Middle frontal gyrus (tissue), 1 donor: Measurements from ENCODE around the gene OPALIN.

Experiments
- DNase-seq: peaks from one replicate; pipeline ENCODE4 v3.0.0-alpha.2; 2015; ENCODE audit warnings: low spot score; ENCODE audit errors: extremely low spot score

The OPALIN gene

GRCh38 chr10:96358851-96359540, at the start of gene OPALIN:
Gene OPALIN, minus strand, starts transcription at chr10:96359002. Its CDS starts 106 bp downstream, at chr10:96358896.
- DNase-seq, result peak; percentile 46

- no peak for DNase-seq
These were observed 49.4 kb upstream of the OPALIN start for GRCh38 chr10:96408201-96408600.

GRCh38 chr10:96407560-96408069, 48.8 kb upstream of the OPALIN start:
- no peak for DNase-seq

- no peak for DNase-seq
These were observed 47.3 kb upstream of the OPALIN start for GRCh38 chr10:96406091-96406490.

GRCh38 chr10:96402417-96403305, 43.9 kb upstream of the OPALIN start:
- DNase-seq, result no peak

- DNase-seq, result peak; percentile 23
These were observed 42.2 kb upstream of the OPALIN start for GRCh38 chr10:96401036-96401435.

GRCh38 chr10:96400465-96400864, 41.7 kb upstream of the OPALIN start:
- DNase-seq, result peak; percentile 27

GRCh38 chr10:96397902-96398301, 39.1 kb upstream of the OPALIN start:
- DNase-seq, result no peak

- DNase-seq, result peak; percentile 68
These were observed 37.4 kb upstream of the OPALIN start for GRCh38 chr10:96395931-96396877.

GRCh38 chr10:96390460-96390864, 31.7 kb upstream of the OPALIN start:
- peak; percentile 36 for DNase-seq

GRCh38 chr10:96389785-96390184, 31.0 kb upstream of the OPALIN start:
- no peak for DNase-seq

GRCh38 chr10:96387601-96388000, 28.8 kb upstream of the OPALIN start:
- no peak for DNase-seq

GRCh38 chr10:96387161-96387560, 28.4 kb upstream of the OPALIN start:
- no peak for DNase-seq

- no peak for DNase-seq
These were observed 25.7 kb upstream of the OPALIN start for GRCh38 chr10:96384506-96384905.

GRCh38 chr10:96380821-96381220, 22.0 kb upstream of the OPALIN start:
- no peak for DNase-seq

- no peak for DNase-seq
These were observed 21.0 kb upstream of the OPALIN start for GRCh38 chr10:96379758-96380157.

- no peak for DNase-seq
These were observed 19.9 kb upstream of the OPALIN start for GRCh38 chr10:96378741-96379140.

GRCh38 chr10:96377816-96378294, 19.1 kb upstream of the OPALIN start:
- DNase-seq, result no peak

GRCh38 chr10:96376483-96376882, 17.7 kb upstream of the OPALIN start:
- DNase-seq, result no peak

GRCh38 chr10:96374985-96375830, 16.4 kb upstream of the OPALIN start:
- DNase-seq, result peak; percentile 91
